Motor neuron (in vitro differentiated cells): ENCODE results near the gene PER1. TPM values are rescaled to one million over a fixed set of nuclear protein-coding genes. Genes with fewer than 3 reads are reported as not detected.
"Not testable (repeated sequence)": the region's sequence is repeated elsewhere in the genome, so short reads cannot be mapped to it uniquely, and the experiment has no call there.

Source experiments
- ATAC-seq, 8 experiments: fragments of 200-7000 bp; cut with Tn5 transposase; replicated peaks in 6 of 8; 2 replicates each; pipeline ENCODE4 v1.8.0; 2021; ENCODE audit warnings: mild to moderate bottlenecking in 8 of 8, moderate library complexity in 8 of 8
- H3K27ac ChIP-seq, 2 donors: fragments of 250-450 bp; sonication (Bioruptor Pico); 2 replicates each; pipeline ENCODE4 v1.9.0; 2021; ENCODE audit warnings: antibody characterized with exemption in 2 of 2, mild to moderate bottlenecking in 2 of 2, moderate library complexity in 1 of 2
- H3K4me1 ChIP-seq, 2 donors: fragments of 250-450 bp; sonication (Bioruptor Pico); replicated peaks in 1 of 2; 2 replicates each; pipeline ENCODE4 v1.6.1; 2021; ENCODE audit warnings: antibody characterized with exemption in 2 of 2, mild to moderate bottlenecking in 2 of 2, moderate library complexity in 1 of 2
- H3K4me3 ChIP-seq, 5 donors: fragments of 250-450 bp; sonication (Bioruptor Pico); 2 replicates each; pipeline ENCODE4 v1.9.0; 2021; ENCODE audit warnings: antibody characterized with exemption in 5 of 5, mild to moderate bottlenecking in 5 of 5, moderate library complexity in 4 of 5
- WGBS, 10 experiments: fragments of 450-650 bp; shearing (Covaris generic); methylation state at CpG; one replicate each; pipeline ENCODE4 v1.0.0; 2022; 5-methylcytosine and 5-hydroxymethylcytosine counted together
- in situ Hi-C, 9 experiments: fragments of 400-800 bp; cut with MboI; loops; one replicate each; pipeline ENCODE4 v1.15.0; 2021; ENCODE audit warnings: low sequenced_read_pairs in 9 of 9, low pct_unique_long_range_greater_than_20kb in 2 of 9; ENCODE audit not compliant: unreplicated experiment in 9 of 9
- total RNA-seq, 8 experiments: library from RNA; unstranded; fragments of 300-600 nt; gene quantifications; 2 replicates each; pipeline versions ENCODE4 v1.2.3 to v1.2.4, GENCODE V29; 2022

Gene PER1
- total RNA-seq, 8 experiments from 2014 or later: 12.2 to 51.5 (median 27.3) TPM

DNA sequence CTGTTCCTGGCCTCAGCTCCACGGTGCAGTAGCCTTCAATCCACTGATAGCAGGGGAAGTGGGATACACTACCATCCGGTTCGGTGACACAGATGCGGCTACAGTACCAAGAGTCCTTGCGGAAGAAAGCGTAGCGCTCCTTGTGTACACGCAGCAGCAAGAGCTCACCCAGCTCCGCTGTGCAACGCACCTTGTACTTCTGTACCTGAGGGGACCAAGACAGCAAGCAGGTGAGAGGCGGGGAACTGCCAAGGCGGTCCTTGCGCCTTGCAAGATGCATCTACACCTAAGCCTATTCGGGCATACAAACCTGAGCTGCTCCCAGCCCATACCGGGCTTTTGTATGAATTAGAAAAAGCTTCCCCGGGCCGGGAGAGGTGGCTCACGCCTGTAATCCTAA, 35.4 kb downstream of the PER1 start:
- H3K27ac ChIP-seq: no peak overlapping the region
- H3K4me1 ChIP-seq: no peaks in the 10 kb centered on the region
- in situ Hi-C loops: no loop called here
- WGBS, 10 experiments: 50 to 100% (median 68%) methylated on average over 1 to 5 of the region's 18 CpGs; no CpG with 5 or more reads in 4 of the 10 experiments
- ATAC-seq: no peak
- H3K4me3 ChIP-seq: no peak overlapping the region

DNA sequence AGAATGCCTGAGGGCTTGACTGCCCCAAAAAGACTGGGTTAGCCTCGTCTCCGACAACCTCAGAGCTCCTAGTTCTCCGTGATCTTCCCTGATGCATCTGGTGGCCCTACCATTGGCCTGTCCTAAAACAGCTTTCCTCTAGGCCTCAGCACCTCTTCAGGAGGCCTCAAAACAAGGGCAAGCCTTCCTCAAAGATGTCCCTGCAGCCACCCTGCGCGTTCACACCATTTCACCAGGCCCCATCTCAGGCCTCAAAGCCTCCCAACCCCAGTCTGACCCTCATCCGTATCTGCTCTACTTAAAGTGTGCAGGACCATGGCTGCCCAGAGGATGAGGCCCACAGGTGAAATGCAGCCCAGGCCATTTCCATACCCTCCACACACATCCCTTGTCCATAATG, 41.3 kb downstream of the PER1 start:
- WGBS, 10 experiments: 55 to 100% (median 83%) methylated on average over 1 to 2 of the region's 6 CpGs; no CpG with 5 or more reads in 5 of the 10 experiments
- no peak for ATAC-seq

DNA sequence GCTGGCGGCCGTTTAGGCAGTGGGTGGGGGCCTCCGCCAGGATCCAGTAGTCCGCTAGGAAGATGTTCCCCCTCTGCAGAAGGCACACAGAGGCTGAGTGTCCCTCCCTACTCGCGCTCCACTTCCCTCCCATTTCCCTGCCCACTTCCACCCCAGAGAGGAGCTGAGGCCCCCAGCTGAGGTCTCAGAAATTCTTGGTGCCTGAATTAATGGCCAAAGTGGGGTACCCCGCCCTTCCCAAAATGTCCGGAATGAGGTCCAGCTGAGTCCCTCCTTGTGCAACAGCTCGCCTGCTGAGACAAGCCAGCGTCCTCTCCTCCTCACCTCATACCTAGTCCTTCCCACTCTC, 41.8 kb downstream of the PER1 start:
- no peak overlapping the region for H3K4me3 ChIP-seq
- H3K4me1 ChIP-seq: peaks cover 0 to 3% of the 10 kb centered on the region in 2 donors
- in situ Hi-C loops: no loop called here
- WGBS, 10 experiments: 0 to 70% (median 44%) methylated on average over 1 to 4 of the region's 10 CpGs; no CpG with 5 or more reads in 5 of the 10 experiments
- H3K27ac ChIP-seq: no peak overlapping the region
- ATAC-seq: no peak

More for the DNA sequence above, 41.3 kb downstream of the PER1 start:
- in situ Hi-C loops: no loop called here
- H3K4me1 ChIP-seq: peaks cover 0 to 3% of the 10 kb centered on the region in 2 donors
- no peak overlapping the region for H3K4me3 ChIP-seq
- H3K27ac ChIP-seq: no peak overlapping the region

DNA sequence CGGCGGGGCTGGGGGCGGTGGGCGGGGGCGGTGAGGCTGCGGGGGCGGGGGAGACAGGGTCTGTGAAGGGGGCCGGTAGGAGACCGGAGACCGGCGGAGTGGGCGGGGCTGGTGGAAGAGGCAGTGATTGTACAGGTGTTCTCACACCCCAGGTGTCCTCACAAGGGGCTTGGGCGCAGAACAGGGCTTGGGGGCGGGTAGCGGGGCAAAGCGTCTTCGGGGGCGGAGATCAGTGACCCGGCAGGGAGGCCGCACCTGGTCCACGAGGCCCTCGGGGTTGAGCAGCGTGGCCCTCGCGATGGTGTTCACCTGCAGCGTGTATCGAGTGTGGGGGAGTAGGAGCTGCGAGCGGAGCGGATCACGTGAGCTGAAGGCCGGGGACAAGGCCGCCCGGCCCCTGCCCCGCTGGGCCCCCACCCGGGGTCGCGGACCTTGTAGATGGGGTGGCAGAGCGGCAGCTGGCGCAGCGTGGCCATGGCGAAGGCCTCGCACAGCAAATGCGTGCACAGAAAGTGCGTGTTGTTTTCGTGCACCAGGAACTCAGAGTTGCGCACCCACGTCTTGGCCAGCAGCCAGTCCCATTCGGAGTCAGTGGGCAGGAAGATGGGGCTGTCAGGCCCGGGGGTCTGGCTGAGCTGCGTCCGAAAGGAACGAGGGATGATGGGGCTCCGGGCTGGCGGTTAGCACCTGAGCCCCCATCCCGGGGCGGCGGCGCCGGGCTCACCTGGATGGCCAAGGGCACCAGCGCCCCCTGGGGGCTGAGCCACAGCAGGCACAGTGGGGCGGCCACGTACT, 42.3 kb downstream of the PER1 start:
- 0 to 20% (median 11%) methylated on average over 1 to 7 of the region's 63 CpGs; no CpG with 5 or more reads in 7 of the 10 experiments for whole genome bisulfite sequencing, 10 experiments
- H3K27ac ChIP-seq: no peak overlapping the region
- ATAC-seq: peak; percentile 67 to 96 (median 80)
- in situ Hi-C loops: no loop called here
- H3K4me1 ChIP-seq: peaks cover 0 to 3% of the 10 kb centered on the region in 2 donors
- peak overlapping the region in 2 of 5 donors; percentile 13 to 17 for H3K4me3 ChIP-seq

DNA sequence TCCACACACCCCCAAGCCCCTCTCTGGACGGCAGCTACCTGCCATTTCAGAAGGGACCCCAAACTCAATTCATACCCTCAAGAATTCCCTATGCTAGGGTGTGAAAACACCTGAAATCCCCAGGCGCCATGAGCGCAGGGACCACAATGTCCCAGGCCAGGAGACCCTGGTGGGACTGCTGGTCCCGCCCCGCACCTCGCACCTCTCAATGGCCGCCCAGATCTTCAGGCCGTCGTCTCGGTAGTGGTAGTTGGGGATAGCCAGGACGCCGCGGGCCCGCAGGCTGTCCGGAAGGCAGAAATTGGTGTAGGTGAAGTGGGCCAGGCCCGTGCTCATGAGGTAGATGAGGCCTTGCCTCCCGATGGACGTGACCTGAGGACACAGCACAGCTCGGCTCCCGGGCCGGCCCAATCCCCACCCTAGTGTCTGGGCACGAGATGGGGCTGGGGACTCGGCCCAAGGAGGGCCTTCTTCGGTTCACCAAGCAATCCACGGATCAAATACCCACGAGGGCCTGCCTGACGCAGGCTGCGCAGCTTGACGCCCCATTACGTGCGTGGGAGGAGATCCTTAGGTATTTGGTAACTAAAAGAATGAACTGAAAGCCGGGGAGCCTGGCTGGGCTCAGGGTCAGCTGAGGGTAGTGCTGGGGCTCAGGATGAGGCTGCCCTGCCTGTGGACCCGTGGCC, 43.1 kb downstream of the PER1 start:
- 90 to 100% (median 91%) methylated on average over 4 to 9 of the region's 33 CpGs; no CpG with 5 or more reads in 7 of the 10 experiments for WGBS, 10 experiments
- Histone ChIP-seq H3K27ac (no peak overlapping the region), H3K4me1 (peaks cover 0 to 3% of the 10 kb centered on the region in 2 donors), H3K4me3 (no peak overlapping the region)
- peak in 2 of 8 experiments; percentile 3 to 5 for ATAC-seq
- in situ Hi-C loops: no loop called here

DNA sequence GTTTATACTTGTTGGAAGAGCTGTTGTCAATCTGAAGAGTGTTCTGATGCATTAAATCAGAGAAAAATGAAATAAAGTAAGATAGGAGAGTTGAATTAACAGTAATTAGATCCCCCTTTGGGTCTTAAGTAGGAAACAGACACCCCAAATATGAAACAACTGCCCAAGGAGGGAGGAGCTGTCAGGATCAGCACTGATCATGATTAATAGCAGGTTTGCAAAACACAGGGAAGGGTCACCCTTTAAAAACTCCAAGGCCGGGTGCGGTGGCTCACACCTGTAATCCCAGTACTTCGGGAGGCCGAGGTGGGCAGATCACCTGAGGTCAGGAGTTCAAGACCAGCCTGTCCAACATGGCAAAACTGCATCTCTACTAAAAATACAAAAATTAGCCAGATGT, 45.2 kb downstream of the PER1 start:
- 90 to 100% methylated on average over 2 to 3 of the region's 4 CpGs; no CpG with 5 or more reads in 8 of the 10 experiments for WGBS, 10 experiments
- in situ Hi-C loops, H3K4me1 ChIP-seq, H3K4me3 ChIP-seq, H3K27ac ChIP-seq, ATAC-seq: not testable (repeated sequence)

DNA sequence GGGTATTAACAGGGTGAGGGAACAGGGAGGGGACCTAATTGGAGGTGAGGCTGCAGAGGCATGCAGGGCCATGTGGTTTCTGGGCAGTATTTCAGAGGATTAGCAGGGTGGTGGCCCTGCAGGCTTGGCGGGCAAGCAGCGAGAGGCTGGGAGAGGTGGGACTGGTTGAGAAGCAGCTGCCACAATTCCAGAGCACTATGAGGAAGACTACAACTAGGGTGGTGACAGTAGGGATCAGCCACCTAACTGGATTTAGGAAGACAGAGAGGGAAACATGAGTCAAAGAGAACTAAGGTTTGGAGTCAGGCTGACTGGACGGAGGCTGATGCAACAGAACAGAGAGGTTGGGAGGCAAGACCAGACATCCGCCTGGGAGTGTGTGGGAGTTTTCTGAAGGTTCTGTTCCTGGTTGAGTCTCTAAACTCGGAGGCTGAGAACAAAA, 46.2 kb downstream of the PER1 start:
- in situ Hi-C loops: no loop called here
- no peak overlapping the region for H3K4me3 ChIP-seq
- H3K4me1 ChIP-seq: peaks cover 0 to 3% of the 10 kb centered on the region in 2 donors
- peak in 2 of 8 experiments; percentile 39 to 56 for ATAC-seq
- WGBS, 10 experiments: 19 to 69% (median 47%) methylated on average over 1 to 5 of the region's 5 CpGs; no CpG with 5 or more reads in 1 of the 10 experiments
- no peak overlapping the region for H3K27ac ChIP-seq

DNA sequence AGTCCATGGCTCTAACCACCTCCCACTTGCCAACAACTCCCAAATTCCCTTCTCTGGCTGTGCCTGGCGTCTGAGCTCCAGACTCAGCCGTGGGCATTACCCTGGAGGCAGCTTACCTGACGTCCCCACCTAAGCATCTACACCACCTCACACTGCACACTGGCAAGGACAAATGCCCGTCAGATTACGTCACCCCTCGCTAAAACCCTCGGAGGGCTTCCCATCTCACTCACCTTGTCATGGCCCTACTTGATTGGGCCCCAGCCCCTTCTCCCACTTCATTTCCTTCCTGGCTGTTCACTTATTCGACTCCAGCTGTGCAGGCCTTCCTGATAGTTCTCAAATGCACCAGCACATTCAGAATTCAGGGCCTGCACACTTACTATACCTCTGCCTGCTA, 47.3 kb downstream of the PER1 start:
- peaks cover 0 to under 1% of the 10 kb centered on the region in 2 donors for H3K4me1 ChIP-seq
- no peak overlapping the region for H3K4me3 ChIP-seq
- no peak overlapping the region for H3K27ac ChIP-seq
- WGBS, 10 experiments: 20 to 60% (median 21%) methylated on average over 1 to 6 of the region's 8 CpGs; no CpG with 5 or more reads in 7 of the 10 experiments
- no peak for ATAC-seq
- in situ Hi-C loops: no loop called here

DNA sequence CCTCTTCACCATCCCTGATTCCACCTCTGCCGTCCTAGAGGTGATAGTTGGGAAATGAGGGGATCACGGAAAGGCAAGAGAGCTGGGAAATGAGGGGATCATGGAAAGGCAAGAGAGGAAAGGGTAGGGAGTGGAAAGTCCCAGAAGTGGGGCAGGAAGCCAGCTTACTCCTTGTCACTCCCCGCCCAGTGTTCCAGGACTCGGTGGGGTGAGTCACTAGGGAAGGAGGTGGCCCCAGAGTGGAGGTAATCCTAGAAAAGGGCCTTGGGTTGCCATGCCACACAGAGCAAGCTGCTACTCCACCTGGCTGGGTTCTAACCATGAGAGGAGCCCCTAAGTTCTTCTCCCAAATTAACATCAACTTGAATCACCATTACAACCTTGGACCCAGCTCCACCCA, 48.7 kb downstream of the PER1 start:
- Histone ChIP-seq H3K4me1 (no peaks in the 10 kb centered on the region), H3K4me3 (no peak overlapping the region), H3K27ac (no peak overlapping the region)
- ATAC-seq: peak in 2 of 8 experiments; percentile 81 to 83
- WGBS, 10 experiments: 67 to 100% (median 88%) methylated on average over 1 to 3 of the region's 4 CpGs; no CpG with 5 or more reads in 6 of the 10 experiments
- in situ Hi-C loops: no loop called here

DNA sequence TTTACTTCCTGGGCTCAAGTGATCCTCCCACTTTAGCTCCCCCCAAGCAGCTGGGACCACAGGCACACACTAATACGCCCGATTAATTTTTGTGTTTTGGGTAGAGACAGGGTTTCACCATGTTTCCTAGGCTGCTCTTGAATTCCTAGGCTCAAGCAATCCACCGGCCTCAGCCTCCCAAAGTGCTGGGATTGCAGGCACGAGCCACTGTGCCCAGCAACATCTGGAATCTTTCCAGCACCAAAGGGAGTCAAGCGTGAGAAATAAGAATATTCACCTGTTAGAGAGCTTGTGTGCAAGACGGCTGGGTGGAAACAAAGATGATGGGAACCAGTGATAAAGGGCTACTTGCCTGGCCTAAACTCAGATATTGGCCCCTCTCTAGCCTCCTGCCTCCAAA, 50.5 kb downstream of the PER1 start:
- no peak for ATAC-seq
- Histone ChIP-seq H3K27ac (no peak overlapping the region), H3K4me1 (no peaks in the 10 kb centered on the region), H3K4me3 (no peak overlapping the region)
- in situ Hi-C loops: no loop called here
- 36 to 75% (median 70%) methylated on average over 3 to 6 of the region's 6 CpGs; no CpG with 5 or more reads in 3 of the 10 experiments for WGBS, 10 experiments

DNA sequence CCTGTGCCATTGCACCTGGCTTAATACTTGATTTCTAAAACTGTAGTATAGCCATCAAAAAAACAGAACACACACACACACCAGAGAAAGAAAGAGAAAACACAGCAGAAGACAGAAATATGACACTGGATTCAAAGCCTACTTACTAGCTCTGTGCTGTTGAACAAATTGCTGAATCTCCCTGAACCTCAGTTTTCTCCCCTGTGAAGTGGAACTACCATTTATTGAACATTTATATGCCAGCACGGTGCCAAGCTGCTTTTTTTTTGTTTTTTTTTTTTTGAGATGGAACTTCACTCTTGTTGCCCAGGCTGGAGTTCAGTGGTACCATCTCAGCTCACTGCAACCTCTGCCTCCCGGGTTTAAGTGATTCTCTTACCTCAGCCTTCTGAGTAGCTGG, 51.4 kb downstream of the PER1 start:
- Histone ChIP-seq H3K27ac (no peak overlapping the region), H3K4me1 (no peaks in the 10 kb centered on the region), H3K4me3 (no peak overlapping the region)
- no peak for ATAC-seq
- 0 to 72% (median 71%) methylated on average over 1 to 2 of the region's 2 CpGs; no CpG with 5 or more reads in 5 of the 10 experiments for WGBS, 10 experiments
- in situ Hi-C loops: no loop called here

DNA sequence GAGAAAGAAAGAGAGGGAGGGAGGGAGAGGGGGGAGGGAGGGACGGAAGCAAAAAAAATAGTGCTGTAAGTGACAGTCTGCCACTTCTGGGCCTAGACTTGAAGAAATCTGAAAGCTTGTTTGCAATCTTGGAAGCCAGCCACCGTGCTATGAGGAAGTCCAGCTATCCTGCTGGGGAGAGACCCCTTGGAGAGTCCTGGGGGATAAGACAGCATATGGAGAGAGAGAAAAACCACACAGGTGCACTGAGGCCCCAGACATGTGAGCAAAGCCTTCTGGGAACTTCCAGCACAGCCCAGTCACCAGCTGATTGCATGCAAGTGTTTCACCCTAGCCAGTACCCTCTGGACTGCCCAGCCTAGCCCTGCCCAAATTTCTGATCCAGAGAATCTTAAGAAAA, 52.1 kb downstream of the PER1 start:
- no CpG with 5 or more reads among the region's 2 CpGs for WGBS, 10 experiments
- H3K4me3 ChIP-seq: no peak overlapping the region
- in situ Hi-C loops: no loop called here
- H3K27ac ChIP-seq: no peak overlapping the region
- no peak for ATAC-seq
- H3K4me1 ChIP-seq: no peaks in the 10 kb centered on the region

DNA sequence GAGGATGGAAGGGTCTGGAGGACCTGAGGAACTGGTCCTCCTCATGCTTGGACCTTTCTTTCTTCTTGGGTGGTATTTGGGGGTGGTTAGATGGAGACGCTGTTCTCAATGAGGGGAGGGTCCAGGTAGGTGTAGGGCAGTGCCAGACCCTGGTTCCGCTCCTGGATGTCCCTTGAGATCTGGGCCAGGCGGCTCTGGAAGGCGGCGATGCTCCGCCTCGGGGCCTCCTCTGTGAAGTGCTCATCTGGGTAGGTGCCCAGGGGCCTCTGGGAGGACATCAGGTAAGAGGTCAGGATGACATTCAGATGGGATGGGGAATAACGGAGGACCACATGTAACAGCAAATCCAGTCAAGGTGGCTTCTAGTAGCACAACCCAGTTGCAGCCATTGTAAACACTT, 55.7 kb downstream of the PER1 start:
- no peak for ATAC-seq
- 50 to 90% (median 68%) methylated on average over 2 to 3 of the region's 8 CpGs; no CpG with 5 or more reads in 7 of the 10 experiments for WGBS, 10 experiments
- in situ Hi-C loops: loop anchor here in 2 of 9 experiments (25.0 kb wide), 1 partner anchor 691 kb away; the partner anchor contains the start of gene MFSD6L (in 2 of the 2)
- Histone ChIP-seq H3K4me1 (no peaks in the 10 kb centered on the region), H3K4me3 (no peak overlapping the region), H3K27ac (no peak overlapping the region)
